KG1 (cell line): Measurements from ENCODE around the gene NUTF2.
A peak's percentile ranks its signal among the peaks of the same experiment; 100 is the strongest.
"Not testable (repeated sequence)": the region's sequence is repeated elsewhere in the genome, so short reads cannot be mapped to it uniquely, and the experiment has no call there.

ENCODE experiments used
- DNase-seq: peaks from one replicate; lab custom pipeline; 2025; lab: John Stamatoyannopoulos, UW

NUTF2 gene

DNA sequence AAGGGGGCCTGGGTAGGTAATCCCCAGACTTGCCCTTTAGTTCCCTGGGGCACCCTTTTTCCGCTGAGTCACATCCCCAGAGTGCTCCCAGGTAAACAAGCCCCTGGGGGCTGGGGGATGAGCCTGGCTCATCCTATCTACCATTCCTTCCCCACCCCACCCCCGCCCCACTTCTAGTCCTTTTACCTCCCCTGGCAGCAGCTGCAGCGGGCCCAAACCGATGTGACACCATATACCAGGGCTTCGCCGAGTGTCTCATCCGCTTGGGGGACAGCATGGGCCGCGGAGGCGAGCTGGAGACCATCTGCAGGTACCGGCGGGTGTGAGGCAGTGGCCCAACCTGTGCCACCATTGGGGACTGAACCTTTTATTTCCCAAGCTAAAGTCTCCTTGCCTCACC is 38.8 kb downstream of the NUTF2 start:
- DNase-seq, result no peak

DNA sequence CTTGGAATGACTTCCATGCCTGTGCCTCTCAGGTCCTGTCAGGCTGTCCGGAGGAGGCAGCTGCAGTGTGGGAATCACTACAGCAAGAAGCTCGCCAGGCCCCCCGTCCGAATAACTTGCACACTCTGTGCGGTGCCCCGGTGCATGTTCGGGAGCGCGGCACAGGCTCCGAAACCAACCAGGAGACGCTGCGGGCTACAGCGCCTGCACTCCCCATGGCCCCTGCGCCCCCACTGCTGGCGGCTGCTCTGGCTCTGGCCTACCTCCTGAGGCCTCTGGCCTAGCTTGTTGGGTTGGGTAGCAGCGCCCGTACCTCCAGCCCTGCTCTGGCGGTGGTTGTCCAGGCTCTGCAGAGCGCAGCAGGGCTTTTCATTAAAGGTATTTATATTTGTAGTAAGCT is 39.2 kb downstream of the NUTF2 start:
- DNase-seq, result no peak

DNA sequence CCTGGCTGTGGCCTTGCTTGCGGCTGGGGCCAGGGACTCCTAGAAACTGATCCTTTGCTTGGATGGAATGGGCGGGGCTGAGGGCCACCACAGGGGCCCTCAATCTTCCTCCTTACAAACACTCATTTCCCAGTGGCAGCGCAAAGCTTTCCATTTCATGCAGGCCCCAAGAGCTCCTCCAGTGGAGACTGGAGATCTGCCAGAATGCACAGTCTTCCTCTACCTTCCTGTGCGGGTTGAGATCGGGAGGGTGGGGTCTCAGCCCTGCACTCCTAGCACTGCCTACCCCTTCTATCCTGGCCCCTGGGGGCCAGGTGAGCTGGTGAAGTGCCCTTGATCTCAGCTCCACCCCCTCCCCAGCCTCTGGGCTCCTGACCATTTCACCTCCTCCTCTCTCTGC is 39.7 kb downstream of the NUTF2 start:
- DNase-seq, result no peak

DNA sequence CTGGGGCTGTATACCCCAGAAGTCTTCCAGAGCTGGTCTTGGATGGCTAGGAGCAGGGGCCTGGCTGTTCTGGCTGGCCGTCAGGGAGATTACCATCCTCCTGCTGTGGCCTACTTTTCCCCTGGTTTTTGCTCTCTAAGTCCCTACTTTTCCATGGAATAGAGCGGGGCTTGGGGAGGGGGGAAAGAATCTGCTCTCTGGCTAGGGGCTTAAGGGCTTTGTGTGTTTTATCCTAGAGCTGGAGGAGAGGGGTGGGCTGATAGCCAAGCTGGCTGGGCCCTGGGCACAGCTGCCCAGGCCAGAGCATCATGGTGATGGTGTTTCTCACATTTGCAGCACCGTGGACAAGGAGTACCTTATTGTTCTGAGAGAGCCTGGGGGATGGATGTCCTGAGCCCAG is 41.6 kb downstream of the NUTF2 start:
- no peak for DNase-seq

DNA sequence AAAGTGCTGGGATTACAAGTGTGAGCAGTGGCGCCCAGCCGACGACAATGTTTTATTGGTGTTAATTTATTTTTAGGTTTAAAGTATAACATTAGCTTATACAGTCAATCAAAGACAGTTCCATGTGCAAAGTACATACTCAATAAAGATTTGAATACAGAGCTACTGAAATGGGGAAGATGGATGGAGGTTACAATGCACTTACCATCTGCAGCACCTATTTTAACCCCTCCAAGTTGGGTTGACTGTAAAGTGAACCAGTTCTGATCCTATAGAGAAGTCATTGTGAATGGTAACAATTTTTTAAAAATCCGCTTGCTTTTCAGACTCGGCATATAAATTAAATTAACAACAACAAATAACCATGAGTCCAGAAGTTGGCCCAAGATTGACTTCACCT is 45.6 kb downstream of the NUTF2 start:
- DNase-seq, result no peak

DNA sequence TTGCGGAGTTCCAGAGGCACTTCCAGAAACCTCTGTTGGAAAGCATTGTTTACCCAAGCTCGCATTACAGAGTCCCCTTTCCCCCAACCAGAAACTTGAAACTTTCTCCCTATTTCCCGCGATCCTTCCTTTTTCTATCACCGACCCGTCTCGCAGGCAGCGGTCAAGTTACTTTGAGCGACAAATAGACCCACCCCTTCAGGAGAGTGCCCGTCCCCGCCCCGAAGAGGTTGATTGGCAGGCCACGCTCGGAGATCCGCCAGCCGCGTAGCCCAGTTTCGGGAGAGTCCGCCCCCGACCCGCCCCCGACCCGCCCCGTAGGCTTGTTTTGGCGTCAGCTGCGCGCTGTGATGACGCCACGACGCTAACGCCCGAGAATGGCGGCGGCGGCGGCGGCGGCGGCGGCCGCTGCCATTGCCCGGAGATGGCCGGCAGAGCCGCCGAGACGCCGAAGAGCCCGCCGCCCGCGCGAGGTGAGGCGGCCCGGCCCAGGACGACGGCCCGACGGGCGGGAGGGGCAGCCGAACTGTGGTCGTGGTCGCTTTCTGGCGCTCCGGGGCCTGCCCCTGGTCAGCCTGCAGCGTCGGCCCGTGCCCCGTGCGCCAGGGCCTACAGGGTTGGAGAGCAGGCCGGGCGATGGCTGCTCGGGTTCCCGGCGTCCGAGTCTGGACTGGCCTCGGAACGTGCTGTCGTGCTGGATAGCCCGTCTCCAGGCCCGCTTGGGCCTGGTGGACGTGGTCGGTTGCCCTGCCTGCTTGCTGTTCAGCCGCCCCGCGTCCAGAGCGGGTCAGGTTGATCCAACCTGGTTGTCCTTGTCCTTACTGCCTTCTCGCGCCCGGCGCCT is 46.4 kb downstream of the NUTF2 start, which contains the start of gene PSKH1:
Gene PSKH1 (plus strand): TSS at position 356 of the 844 bp plus-strand sequence. CDS start 15,496 bp downstream, outside the sequence.
- DNase-seq, result peak; percentile 90

DNA sequence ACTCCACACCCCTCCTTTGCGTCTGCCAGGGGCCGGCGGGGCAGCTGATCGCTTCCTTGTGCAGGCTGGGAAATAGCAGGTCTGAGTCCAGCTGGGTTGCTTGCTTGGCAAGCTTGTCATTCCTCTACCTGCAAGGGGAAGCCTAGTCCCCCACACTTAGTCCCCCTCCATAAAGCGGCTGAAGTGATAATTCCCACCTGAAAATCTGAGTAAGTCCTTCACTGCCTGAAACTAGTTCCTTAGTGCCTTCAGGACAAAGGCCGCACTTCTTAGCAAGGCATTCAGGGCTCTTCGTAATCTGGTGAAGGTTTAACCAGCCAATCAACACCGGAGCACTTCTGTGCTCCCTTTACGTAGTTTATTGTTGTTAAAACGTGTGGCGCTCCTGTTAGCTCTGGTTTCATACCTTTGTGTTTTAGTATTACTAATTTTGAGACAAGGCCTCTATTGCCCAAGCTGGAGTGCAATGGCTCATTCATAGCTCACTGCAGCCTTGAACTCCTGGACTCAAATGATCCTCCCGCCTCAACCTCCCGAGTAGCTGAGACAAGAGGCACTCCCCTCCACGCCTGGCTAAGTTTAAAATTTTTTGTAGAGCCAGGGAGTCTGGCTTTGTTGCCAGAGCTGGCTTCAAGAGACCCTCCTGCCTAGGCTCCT is 47.1 kb downstream of the NUTF2 start:
- DNase-seq, result no peak

DNA sequence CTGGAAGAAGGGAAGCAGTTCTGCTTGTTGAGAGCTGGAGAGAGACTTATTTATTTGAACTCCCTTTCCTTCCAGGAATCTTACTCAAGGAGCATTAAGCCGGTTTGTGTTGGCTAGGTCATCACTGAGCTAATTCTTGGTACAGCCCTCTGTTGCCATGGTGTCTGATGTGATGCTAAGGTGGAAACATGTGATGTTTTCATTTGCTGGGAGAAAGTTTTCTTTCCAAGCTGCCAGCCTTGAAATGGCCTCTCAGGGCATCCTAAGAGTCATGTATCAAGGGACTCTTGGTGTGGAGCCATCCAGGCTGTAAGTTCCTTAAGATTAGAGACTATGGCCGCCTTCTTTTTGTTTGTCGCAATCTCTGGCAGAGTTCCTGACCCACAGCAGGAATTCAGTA is 50.5 kb downstream of the NUTF2 start:
- no peak for DNase-seq

DNA sequence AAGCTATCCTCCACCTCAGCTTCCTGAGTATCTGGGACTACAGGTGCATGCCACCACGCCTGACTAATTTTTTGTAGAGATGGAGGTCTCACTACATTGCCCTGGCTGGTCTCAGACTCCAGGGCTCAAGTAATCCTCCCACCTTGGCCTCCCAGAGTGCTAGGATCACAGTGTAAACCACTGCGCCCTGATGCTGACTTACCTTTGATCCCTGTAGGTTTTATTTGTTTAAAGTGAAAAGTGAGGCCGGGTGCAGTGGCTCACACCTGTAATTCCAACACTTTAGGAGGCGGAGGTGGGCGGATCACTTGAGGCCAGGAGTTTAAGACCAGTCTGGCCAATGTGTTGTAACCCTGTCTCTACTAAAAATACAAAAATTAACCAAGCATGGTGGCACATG is 55.0 kb downstream of the NUTF2 start:
- no peak for DNase-seq

DNA sequence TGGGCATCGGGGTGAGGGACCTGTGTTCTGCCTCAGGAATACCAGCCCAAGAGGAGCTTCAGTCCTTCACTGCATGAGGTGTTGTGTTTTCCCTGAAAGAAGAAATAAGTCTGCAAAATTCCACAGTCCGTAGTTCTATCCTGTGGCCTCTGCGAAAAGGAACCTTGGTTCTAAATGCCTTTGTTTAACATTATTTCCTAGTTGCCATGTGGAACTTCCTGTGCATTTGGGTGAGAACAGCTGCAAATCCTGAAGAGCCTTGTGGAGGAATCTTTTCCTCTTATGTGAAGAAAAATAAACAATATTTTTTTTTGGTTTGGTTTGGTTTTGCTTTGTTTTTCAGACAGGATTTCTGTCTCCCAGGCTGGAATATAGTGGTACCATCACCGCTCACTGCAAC is 56.1 kb downstream of the NUTF2 start:
- DNase-seq, result no peak

DNA sequence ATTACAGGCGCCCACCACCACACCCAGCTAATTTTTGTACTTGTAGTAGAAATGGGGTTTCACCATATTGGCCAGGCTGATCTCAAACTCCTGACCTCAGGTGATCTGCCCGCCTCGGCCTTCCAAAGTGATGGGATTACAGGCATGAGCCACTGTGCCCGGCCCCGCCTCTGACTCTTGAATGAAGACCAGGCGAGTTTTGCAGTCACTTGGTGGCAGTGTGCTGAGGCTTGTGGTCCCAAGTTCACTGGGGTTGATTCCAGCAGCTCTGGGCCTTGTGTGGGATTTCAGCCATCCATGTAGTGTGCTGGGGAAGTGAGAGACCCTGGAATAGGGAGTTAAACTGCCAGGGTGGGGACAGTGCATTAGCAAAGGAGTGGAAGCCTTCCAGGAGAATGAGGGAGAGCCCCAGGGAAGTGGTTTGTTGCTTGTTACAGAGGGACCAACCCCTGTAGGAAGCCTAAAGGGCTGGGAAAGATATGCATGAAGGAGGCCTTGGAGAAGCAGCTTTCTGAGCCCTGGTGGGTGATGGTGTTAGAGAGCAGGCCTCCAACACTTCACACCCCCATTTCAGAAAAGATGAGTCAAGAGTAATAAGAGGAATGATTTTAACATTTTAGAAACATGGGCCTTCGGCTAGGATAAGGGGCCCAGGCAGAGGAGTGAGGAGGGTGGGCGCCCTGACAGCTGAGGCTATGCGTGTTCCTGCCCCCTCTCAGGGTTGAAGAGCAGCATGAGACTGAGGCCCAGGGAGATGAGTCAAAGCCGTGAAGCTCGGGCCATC is 60.9 kb downstream of the NUTF2 start:
- no peak for DNase-seq

DNA sequence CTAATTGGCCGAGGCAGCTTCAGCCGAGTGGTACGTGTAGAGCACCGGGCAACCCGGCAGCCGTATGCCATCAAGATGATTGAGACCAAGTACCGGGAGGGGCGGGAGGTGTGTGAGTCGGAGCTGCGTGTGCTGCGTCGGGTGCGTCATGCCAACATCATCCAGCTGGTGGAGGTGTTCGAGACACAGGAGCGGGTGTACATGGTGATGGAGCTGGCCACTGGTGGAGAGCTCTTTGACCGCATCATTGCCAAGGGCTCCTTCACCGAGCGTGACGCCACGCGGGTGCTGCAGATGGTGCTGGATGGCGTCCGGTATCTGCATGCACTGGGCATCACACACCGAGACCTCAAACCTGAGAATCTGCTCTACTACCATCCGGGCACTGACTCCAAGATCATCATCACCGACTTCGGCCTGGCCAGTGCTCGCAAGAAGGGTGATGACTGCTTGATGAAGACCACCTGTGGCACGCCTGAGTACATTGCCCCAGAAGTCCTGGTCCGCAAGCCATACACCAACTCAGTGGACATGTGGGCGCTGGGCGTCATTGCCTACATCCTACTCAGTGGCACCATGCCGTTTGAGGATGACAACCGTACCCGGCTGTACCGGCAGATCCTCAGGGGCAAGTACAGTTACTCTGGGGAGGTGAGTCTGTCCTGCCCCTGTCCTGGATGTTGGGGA is 62.5 kb downstream of the NUTF2 start:
- DNase-seq, result no peak

DNA sequence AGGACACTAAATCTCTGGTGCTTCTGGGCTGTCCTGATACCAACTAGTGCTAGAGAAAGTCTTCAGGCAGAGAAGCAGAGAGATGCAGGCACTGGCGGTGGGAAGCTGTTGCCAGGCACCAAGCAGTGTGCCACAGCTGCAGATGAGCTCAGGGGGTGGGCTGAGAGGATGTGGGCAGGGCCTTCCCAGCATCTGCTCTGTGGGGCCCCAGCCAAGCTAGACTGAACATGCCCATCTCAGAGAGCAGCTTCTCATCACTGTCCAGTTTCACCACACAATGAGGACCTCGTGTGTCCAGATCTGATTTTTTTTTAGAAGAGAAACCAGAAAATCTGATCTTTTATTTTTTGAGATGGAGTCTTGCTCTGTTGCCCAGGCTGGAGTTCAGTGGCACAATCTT is 63.4 kb downstream of the NUTF2 start:
- DNase-seq, result no peak

DNA sequence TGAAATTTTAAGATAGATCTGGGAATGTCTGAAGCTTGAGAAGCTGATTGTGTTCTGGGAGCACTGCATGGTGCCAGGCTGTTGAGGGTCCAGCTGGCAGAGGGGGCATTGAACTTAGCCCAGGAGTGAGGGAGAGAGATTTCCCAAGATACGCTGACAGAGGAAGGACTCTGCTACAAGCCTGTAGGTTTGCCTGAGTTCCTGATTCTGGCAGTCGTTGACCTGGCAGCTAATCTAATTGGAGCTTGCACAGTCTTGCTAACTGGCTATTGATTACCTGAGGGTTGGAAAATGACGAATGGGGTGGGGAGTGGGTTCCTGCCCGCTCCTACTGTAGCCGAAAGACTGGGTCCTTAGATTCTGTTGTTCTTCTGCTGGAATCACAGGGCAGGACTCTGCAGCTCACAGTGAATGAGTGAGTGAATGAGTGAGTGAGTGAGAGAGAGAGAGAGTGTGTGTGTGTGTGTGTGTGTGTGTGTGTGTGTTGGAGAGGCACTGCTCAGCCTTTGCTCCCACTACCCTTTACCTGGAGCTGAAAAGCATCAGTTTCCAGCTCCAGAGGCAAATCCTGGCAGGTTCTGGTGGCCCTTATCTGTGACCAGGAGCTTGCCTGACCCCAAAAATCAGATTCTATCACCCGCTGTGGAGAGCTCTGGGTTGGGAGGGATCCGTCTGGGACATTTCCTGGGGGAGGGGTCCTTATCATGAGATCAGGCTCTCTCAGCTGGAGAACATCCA is 68.2 kb downstream of the NUTF2 start:
- DNase-seq, result no peak

DNA sequence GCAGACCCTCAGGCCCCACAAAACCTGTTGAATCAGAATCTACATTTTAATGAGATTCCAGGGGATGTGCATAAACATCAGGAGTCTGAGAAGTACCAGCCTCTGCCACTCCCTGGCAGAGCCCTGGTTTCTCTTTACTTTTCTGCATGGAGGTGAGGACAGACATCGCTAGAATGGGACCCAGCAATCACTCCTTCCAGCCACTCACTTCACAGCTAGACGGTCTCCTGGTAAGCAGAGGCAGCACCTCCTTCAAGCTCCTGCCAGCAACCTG is 68.7 kb downstream of the NUTF2 start:
- not testable (repeated sequence) for DNase-seq

DNA sequence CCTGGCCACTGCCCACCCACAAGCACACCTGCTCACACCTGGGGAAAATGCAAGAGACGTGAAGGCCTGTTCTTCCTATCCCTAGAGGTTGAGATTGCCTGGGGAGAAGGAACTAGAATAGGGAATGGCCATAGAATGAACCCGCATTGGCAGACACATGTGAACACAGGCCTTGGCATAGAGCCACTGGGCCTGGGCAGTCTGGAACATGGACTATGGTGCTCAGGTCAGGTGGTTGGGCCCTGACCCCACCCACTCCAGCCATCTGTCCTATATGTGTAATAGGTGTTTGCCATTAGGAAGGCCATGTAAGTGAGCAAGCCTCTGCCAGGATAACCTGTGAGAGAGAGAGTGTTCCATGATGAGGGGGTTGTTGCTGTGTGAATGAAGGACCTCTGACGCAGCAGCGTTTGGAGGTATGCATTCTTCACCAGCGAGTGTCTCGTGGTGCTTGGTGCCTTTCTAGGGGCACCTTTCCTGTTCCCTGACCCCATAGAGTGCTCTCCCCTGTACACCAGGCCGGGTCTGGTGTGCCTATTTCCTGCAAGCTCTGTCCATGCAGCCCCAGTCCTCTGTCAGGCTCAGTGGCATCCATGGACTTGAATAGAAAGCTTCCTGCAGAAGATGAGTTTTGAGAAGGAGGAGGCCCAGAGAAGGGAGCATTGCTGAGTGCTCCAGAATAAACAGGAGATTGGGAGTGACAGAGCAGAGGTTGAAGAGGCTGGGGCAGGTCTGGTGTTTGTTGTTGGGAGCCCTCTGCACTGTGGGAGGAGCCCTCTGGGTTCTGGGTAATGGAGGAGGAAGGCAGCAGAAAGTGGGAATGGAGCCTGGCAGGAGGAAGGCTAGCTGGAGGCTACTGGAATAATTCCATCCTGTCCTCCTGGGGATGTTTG is 69.3 kb downstream of the NUTF2 start:
- DNase-seq, result no peak

DNA sequence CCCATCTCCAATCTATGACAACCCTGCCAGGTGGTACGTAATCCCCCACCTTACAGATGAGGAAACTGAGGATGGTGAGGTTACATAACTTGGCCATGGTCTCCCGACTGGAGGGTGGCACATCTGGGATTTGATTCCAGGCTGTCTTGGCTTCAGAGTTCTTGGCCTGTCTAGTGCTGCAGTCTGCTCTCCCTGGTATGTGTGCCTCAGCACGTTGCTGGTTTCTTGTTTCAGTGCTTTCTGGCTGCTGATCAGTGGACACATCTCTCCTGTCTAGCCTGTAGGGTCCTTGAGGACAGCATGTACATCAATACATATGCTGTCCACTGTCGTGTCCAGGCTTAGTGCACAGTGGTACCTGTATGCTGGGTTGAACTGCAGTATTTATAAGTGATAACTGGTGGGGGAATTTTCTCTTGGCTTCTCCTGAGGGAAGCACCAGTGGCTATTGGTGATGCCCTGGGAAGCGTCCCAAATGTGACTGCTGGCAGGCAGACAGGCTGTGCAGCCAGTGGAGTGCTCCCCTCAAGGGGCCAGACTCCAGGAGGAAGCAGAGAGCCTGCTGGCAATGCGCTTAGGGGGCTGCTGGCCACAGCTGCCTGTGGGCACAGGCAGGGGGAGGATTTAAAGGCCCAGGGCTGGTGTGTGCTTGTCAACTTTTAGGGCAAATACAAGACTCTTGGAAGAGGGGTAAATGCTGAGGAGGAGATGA is 70.6 kb downstream of the NUTF2 start:
- DNase-seq, result no peak

DNA sequence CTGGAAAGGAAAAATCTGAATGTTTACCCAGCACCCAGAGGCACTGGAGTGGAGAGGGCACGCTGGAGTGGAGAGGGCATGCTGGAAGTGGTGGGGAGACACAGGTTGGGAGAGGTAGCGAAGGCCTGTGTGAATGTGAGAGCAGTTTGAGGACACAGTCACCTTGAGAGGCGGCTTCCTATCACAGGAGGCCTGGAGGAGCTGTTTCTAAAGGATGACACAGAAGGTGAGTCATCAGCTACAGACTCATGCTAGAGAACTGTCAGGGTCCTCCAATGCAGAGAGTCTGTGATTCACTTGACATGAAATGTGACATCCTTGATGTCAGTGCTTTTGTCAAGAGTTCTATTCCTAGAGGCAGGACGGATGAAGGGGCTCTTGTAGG is 71.1 kb downstream of the NUTF2 start:
- no peak for DNase-seq

DNA sequence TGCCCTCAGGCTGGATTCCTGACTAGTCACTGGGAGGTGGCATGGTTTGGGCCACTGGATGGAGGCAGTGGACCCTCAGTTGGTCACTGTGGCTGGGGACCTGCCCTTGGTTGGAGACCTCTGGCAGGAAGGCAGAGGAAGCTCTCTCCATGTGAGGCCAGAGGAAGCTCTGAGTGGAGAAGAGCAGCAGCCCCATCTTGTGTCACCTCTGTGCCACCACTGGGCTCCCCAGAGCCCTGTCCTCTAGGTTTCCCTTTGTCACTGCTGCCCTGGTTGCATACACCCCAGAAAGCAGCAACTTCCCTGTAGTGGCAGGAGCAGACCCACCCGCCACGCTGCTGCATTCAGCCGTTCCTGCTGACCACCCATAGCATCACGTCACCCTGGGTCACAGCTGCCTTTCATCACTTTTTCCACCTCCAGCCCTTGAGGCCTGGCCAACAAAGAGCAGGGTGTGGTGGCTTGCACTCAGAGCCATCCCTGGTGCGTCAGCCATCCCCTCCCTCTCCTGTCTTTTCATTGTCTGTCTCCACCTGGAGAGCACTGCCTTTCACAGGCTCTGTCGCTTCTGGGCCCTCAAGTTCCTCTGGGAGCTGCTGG is 73.0 kb downstream of the NUTF2 start:
- DNase-seq, result no peak
